Activated T-cell treated with anti-CD3 and anti-CD28 coated beads for 1 hour (primary cell): Measurements from ENCODE around the gene RHOA.

Experiments
- DNase-seq: peaks from one replicate; pipeline ENCODE4 v3.0.0-alpha.2; 2020; ENCODE audit warnings: low read depth

Gene RHOA

DNA sequence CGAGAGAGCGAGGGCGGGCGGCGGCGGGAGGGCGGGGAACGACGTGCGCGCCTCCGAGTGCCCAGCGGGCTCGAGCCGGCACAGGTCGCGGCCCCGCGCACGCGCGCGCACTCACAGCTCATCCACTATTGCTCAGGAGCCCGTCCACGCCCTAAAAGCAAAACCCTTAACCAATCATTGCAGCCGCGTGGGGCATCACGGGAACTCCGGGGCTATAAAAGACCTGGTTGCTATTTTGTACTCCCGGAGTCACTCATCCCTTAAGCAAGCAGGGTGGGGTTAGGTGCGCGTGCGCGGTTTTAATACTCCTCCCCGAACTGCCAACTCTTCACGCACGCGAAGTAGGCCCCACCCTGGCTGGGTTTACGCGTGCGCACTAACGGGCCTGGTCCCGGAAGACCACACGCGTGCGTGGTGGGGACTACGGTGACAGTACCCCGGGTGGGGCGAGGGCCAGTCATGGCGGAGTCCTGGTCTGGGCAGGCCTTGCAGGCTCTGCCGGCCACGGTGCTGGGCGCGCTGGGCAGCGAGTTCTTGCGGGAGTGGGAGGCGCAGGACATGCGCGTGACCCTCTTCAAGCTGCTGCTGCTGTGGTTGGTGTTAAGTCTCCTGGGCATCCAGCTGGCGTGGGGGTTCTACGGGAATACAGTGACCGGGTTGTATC is at the start of gene RHOA, which contains the start of gene TCTA:
Gene RHOA (minus strand): TSS at position 9 of the 664 bp plus-strand sequence. CDS start 36,387 bp downstream, outside the sequence.
Gene TCTA (plus strand): TSS at position 456 of the 664 bp plus-strand sequence. CDS start 4 bp downstream, at position 460.
- peak; percentile 99 for DNase-seq

DNA sequence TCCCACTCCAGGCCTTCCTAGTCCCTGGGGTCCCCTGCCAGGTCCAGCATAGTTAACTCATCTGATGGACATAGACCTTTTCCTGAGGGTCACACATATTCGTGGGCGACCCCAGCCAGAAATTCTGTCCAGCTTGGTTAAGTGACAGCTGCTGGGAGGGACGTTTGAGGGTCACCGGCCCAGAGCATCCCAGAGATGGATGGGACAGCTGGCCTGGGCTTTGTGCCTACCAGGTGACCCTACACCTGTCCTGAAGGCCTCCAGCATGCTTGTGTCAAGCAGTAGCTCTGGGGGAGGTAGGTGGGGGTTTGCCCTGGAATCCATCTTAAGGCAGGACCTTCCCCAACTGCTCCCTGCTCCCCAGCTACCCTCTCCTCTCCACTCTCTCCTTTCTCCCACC is 49.2 kb upstream of the RHOA start:
- DNase-seq: no peak

DNA sequence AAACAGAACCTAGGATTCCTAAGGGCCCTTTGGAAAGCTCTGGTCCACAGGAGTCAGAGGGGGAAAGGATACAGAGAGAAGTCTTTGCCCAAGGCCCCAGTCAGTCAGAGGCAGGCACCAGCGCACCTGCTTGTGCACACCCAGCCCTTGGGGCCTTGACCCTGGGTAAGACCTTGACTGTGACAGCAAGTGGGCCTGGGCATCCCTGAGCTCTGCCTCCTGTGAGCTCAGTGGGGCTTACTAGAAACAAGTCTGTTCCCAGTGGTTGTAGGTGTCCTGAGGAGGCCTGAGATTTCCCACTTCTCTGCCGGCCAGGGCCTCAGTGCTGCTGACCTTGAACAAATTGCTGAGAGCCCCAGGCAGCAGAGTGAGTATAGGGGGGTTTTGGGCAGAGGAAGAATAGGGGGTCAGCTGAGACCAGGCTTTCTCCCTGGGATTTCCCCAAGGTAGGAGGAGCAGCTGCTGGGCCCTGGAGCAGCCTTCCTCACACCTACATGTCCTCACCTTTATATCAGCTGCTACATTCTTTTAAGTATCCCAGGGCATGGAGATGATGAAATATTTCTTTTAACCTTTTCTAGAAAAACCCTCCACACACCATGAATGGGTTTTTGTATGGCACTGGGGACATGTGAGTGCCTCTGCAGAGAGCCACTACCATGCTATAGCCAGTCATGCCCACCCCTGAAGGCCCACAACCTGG is 48.6 kb upstream of the RHOA start:
- no peak for DNase-seq

DNA sequence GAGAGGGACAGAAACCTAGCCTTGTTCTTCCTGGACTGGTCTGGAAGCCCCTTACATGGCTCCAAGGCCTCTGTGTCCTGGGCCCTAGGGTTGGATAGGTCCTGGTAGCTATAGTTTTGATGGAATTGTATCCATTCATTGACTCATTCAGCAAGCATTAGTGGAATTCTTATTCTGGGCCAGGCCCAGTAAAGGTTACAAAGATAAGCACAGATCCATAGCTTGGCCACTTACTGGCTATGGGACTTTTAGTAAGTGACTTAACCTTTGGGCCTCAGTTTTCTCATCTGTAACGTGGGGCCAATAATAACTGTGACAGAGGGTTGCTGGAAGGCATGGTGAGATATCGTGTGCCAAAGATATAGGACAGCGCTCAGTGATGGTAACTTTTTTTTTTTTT is 44.7 kb upstream of the RHOA start:
- DNase-seq: no peak

DNA sequence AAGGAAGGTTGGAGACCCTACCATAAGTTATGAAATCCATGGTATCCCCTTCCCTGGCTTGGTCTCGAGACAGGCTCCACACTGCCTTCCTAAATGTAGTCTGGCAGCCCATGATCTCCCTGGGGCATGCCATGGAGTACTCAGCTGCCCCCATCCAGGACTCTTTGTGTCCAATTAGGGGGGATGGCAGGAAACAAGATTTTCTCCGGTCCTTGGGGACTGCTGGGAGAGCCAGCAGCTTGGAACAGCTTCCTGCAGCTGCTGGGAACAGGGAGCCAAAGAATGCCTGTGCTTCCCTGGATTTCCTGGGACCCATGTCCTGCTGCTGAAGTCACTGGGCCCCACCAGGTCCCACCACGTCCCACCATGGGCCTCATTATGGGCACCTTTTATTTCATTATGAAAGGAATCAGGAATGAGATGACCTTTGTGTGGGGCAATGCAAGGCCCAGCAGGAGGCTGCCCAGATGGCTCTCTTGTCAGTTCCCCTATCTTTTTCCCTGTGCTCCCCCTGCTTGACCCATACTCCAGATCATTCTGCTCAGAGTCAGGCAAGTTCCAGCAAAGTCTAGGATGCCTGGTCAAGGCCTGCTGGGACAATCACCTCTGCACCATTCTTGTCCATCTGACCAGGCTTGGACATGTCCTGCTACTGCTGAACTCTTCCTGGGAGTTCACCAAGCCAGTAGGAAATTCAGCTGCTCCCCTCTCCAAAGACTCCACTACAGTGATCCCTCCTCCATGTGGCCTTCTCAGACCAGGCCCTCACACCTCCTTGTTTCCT is 43.3 kb upstream of the RHOA start:
- DNase-seq: no peak

DNA sequence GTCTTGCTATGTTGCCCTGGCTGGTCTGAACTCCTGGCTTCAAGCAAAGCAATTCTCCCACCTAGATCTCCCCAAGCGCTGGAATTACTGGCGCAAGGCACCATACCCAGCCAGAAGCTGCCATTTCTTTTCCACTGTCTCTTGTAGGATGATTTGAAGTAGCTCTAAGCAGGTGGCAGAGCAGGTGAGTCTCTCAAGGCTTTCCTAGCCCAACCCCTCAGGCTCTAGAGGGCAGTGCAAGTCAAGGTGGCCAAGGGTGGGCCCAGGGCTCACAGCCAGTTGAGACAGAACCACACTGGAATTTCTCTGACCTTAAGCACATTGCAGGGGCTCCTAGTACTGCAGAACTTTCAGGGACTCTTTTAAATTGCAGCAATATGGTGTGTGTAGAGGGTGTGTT is 42.7 kb upstream of the RHOA start:
- no peak for DNase-seq

DNA sequence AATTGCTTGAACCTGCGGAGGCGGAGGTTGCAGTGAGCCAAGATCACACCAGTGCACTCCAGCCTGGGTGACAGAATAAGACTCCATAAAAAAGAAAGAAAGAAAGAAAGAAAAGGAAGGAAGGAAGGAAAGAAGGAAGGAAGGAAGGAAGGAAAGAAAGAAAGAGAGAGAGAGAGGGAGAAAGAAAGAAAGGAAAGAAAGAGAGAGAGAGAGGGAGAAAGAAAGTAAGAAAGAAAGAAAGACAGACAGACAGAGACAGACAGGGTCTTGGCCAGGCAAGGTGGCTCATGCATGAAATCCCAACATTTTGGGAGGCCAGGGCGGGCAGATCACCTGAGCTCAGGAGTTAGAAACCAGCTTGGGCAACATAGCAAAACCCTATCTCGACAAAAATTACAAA is 41.8 kb upstream of the RHOA start:
- DNase-seq: no peak

DNA sequence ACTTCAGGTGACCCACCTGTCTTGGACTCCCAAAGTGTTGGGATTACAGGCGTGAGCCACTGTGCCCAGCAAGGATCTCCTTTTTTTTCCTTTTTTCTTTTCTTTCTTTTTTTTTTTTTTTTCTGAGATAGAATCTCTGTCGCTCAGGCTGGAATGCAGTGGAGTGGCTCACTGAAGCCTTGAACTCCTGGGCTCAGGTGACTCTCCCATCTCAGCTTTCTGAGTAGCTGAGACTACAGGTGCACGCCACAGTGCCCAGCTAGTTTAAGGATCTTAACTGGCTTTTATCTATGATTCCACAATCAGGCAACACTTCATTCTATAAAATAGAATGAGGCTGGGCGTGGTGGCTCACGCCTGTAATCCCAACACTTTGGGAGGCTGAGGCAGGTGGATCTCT is 33.6 kb upstream of the RHOA start:
- no peak for DNase-seq

DNA sequence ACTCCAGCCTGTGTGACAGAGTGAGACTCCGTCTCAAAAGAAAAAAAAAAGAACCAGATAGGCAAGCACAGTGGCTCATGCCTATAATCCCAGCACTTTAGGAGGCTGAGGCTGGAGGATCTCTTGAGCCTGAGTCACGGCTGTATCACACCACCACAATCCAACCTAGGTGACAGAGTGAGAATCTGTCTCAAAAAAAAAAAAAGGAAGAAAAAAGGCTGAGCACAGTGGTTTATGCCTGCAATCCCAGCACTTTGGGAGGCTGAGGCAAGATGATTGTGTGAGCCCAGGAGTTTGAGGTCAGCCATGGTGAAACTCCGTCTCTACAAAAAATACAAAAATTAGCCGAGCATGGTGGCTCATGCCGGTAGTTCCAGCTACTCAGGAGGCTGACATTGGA is 23.0 kb upstream of the RHOA start:
- DNase-seq: no peak

DNA sequence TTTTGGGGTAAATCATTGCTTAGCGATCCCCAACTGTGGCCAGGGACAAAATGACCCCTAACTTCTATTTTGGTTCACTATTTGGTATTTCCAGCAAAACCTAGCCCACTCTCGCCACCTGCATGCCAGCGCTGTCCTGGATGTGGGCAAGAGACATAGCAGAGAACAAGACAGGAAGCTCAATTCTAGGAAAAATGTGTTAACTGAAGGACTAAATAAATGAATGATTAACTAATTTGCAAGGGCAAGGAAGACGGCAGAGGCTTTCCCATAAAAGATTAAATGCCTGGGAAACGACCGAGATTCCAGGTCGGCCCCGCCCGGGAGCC is 16.9 kb upstream of the RHOA start:
- DNase-seq: no peak

DNA sequence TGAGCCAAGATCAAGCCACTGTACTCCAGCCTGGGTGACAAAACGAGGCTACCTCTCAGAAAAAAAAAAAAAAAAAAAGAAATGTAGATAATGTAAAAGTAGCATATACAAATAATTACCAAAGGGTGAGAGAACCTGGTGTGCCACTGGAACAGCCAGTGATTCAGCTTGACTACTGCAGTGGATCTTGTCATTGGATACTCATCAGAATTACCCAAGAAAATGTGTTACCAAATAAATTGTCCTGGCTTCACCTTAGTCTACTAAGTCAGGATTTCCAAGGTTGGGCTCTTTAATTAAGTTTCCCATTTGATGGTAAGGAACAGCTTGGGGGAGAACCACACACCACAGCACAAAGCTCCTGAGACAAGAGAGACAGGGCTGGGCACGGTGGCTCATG is 15.8 kb upstream of the RHOA start:
- no peak for DNase-seq

DNA sequence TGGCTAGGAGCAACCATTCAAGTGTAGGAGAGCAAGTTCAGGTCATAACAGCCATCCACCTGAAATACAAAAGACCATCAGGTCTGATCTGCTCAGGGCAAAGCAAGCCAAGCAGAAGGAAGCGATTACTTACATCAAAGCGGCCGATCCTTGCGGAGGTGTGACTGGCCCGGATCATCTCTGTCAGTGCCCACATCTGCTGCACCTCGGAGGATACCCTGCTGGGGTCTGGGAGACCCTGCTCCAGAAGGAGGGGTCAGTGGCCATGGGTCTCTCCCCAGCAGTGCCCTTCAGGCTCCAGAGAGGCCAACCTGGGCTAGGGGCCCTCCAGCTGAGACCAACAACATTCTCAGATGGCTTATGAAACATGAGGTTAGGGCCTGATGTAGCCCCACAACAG is 13.0 kb upstream of the RHOA start:
- DNase-seq: no peak

DNA sequence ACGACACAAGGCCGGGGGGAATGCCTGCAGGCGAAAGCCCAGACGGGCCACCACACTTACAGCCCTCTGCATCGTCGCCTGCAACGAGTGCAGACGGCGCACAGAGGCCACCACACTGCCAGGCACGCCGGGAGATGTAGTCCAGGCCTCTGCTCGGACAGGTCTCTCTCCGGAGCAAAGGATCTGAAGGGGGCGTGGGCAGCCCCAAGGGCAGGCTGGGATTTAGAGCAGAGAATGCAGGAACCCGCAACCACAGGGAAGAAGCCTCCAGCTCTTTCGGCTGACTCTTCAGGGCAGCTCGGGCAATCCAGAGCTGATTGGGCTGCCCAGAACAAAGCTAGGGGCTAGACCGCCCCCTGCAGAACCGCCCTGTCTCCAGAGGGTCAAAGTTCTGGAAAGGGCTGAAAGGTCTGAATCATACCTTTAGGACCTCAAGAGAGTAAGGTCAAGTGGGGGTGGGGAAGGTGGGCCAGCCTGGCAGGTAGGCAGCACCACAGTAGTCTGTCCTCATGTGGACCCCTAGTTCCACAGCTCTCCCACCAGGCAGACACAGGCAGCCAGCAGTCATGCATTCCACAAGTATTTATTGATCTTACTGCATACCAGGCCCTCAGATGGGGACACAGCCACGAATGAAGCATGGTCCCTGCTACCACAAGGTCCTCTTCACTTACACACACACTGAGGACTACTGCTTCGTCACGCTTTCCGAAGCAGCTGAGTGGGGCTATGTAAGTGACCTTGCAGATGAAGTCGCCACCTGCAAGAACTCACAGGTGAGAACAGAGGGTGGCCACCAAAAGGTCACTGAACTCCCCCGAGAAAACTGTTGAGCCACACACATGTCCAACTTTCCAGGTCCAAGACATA is 10.8 kb upstream of the RHOA start, which contains the start of gene AMT:
Gene AMT (minus strand): TSS at position 95 of the 870 bp plus-strand sequence. CDS start 23 bp downstream, at position 72.
- no peak for DNase-seq

DNA sequence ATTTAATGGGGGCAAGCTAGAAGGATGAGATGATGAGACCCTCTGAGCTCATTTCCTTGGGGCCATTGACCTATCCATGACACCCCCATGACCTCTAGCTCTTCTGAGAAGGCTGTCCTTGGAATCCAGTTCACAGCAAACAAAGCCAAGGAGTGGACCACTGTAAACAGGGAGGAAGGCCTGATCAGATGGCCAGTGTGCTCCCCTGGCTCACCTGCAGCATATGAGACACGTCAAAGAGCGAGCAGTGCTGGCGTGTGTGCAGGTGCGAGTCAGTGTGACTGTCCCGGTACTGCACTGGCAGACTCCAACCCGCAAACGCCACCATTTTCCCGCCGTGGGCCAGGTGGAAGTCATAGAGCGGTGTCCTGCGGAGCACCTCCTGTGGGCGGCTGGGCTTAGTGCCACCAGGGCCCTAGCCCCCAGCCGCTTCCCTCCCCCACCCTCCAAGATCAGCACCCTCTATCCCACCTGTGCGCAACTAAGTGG is 10.2 kb upstream of the RHOA start:
- DNase-seq: no peak

DNA sequence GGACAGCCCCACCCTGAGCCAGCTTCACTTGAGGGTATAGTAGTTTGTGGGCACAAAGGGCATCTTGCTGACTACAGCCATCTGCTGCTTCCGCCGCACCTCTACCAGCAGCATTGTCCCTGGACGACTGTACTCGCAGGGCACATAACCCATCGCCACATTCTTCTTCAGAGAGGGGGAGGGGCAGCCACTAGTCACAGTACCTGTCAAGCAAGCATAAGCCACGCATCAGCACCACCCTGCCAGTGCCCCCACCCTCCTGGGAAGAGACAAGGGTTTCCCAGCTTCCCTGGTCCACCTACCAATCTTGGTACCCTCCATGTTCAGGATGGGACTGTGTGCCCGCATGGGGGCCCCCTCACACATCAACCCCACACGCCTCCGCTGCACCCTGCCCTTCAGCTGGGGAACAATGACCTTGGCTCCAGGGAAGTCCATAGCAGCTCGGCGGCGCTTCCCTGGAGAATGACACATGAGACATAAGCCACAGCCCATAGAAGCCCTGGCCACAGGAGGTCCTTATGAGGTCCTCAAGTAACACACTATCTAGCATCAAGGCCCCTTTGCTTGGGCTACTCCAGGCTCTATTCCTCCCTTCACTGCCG is 5.8 kb upstream of the RHOA start:
- DNase-seq: no peak

DNA sequence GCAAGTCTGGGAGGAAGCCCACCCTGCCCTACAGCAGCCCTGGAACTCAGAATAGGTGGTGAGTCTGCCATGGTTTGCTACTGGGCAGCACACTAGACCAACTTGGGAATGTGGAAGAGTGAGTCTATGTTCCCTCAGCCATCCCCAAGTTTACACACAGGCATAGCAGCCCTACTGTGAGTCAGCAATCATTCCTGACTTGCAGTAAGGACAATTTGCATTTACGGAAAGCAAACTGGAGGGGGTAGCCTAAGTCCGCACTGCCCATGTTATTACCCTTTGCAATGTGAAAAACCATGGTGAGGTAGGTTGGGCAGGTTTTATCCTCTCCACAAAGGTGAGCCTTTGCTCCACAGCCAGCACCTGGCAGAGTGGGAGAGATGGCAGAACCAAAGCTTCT is 5.1 kb upstream of the RHOA start:
- no peak for DNase-seq

DNA sequence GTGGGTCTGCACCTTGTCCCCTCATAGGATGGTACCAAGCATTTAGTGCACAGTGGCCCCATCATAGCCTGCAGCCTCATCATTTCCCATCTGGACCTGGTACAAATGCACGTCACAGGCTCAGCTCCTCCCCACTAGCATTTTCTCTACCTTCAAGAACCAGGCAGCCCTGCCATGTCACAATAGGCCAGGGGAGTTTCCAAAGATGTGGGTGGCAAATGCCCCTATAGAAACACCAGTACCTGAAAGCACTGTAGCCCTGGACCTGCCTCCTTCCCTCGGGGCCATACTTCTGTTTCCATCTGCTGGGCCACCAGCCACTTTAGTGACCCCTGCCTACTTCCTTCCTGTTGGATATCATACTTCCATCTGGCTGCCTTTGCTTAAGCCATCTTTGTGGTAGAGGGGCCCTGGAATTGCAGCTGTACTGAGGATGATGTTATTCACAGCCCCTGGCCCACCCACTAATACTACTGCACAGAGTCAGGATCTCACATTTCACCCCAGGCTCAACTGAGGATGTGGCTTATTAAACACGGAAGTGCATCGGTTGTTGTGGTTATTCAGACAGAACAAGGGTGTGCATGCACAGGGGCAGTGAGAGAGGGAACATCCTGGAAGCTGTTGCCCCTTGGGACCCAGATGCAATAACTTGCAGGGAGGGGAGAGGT is 4.3 kb upstream of the RHOA start:
- peak; percentile 30 for DNase-seq

DNA sequence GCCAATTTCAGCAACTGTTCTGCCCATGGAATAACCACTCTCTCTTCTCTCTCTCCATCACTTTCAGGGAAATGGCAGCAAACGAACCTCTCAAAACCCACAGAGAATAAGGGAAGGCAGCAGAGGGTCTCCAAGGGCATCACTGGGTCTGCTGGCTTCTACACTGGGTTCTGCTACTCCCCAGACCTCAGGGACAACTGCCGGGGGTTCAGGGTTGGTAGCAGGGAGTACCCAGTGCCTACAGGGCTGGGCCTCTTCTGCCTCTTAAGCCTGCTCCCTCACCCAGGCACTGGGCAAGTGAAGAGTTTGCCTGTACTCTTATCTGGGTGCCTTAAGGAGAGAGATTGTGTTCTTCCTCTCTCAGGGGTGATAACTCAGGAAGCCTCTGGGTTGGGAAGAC is 3.0 kb upstream of the RHOA start:
- DNase-seq: no peak

DNA sequence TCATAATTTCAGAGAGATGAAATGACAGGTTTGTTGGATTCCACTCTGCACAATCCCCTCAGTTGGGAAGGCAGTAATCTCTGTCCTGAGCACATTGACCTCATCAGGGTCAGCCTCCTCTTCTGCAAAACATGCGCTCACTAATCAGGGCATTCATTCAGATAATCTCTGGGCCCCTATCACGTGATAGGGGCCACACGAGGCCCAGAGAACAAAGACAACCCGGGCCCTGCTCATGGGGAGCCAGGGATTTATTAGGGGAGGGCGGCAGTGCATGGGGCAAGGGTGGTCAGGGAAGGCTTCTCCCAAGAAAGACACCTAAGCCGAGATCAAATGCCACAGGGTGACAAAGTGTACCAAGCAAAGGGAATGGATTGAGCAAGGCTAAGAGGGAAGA is 1.6 kb upstream of the RHOA start:
- no peak for DNase-seq

DNA sequence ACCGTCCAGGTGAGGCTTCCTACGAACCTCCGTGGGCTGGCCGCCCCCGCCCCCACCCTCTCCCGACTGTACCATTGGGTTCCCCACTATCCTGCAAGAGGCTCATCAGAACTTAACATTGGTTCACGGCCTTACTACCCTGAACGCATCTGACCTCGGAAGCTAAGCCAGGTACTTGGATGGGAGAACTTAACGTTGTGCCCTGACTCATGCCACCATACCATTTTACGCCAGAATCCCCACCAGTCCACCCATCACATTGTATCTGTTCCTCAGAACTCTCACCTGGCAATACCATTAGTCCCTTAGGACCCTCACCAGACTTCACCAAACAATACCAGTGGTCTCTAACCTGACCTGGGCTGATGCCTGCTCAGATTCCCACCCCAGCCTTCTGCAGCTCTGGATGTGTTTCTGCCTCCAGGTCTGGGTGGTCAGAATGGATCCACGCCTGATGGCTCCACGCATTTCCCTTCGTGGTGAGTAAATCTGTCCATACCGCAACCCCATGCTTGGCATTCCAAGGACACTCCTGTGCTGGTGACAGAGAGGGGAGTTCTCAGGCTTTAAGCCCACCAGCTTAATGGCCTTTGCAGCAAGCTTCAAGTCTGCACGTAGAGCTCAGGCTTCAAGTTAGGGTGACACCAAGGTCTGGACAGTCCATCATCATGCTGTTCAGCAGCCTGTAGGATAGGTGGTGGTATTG is 1.0 kb upstream of the RHOA start:
- no peak for DNase-seq
